CD4-positive, alpha-beta T cell (primary cell): ENCODE data around the gene PPP1R1C. TPM values are rescaled to one million over a fixed set of nuclear protein-coding genes. Genes with fewer than 3 reads are reported as not detected.

ENCODE experiments used
- ATAC-seq: fragments of 200-7000 bp; cut with Tn5 transposase; one replicate; pipeline ENCODE4 v1.10.0; 2022; ENCODE audit warnings: mild to moderate bottlenecking; ENCODE audit not compliant: poor library complexity
- CTCF ChIA-PET: fragments of 350-600 bp; sonication (Branson Sonifier 250); formaldehyde crosslinking; loops from one replicate; lab custom pipeline; 2021; ENCODE audit warnings: antibody characterized with exemption, inconsistent platforms; lab: Charles Lee
- POLR2A ChIA-PET: fragments of 350-600 bp; sonication (Branson Sonifier 250); formaldehyde crosslinking; loops from one replicate; lab custom pipeline; 2021; ENCODE audit warnings: antibody characterized with exemption, inconsistent platforms; lab: Charles Lee
- DNase-seq, 14 experiments: peaks; one replicate each; pipeline ENCODE4 v3.0.0-alpha.2; 2013 to 2020; ENCODE audit warnings: mixed read lengths in 2 of 14
- H3K27ac ChIP-seq, 2 donors: one replicate each; pipeline versions ENCODE4 v1.5.1 to v1.7.0; 2013; ENCODE audit warnings: low read length in 2 of 2, low read depth in 1 of 2, mild to moderate bottlenecking in 1 of 2
- H3K27me3 ChIP-seq, 2 experiments: 1 replicate in 1 of 2; 2 replicates in 1 of 2; pipeline versions ENCODE4 v1.6.1 to v1.7.0; 2013; ENCODE audit warnings: low read length in 2 of 2, control low read depth in 1 of 2, mild to moderate bottlenecking in 1 of 2, moderate library complexity in 1 of 2; ENCODE audit not compliant: insufficient read depth in 2 of 2, control insufficient read depth in 1 of 2
- H3K36me3 ChIP-seq: one replicate; pipeline ENCODE4 v1.6.1; 2013; ENCODE audit warnings: low read length, control low read depth; ENCODE audit not compliant: insufficient read depth
- H3K4me1 ChIP-seq: one replicate; pipeline ENCODE4 v1.6.1; 2013; ENCODE audit warnings: low read length, control low read depth; ENCODE audit not compliant: insufficient read depth
- H3K4me3 ChIP-seq: one replicate; pipeline ENCODE4 v1.5.1; 2013; ENCODE audit warnings: mild to moderate bottlenecking, low read length, moderate library complexity
- H3K9me3 ChIP-seq, 2 experiments: 1 replicate in 1 of 2; 2 replicates in 1 of 2; pipeline versions ENCODE4 v1.6.1 to v1.7.0; 2013; ENCODE audit warnings: low read length in 2 of 2, mild to moderate bottlenecking in 2 of 2, control low read depth in 1 of 2, moderate library complexity in 1 of 2; ENCODE audit not compliant: control insufficient read depth in 1 of 2, insufficient read depth in 1 of 2
- H3K27ac Mint-ChIP-seq: one replicate; pipeline ENCODE4 v1.8.0; 2020; ENCODE audit warnings: mixed read lengths
- H3K27me3 Mint-ChIP-seq: one replicate; pipeline ENCODE4 v1.8.0; 2021; ENCODE audit warnings: mixed read lengths
- H3K36me3 Mint-ChIP-seq: one replicate; pipeline ENCODE4 v1.8.0; 2021; ENCODE audit warnings: low read depth, mixed read lengths
- H3K4me1 Mint-ChIP-seq: one replicate; pipeline ENCODE4 v1.8.0; 2021; ENCODE audit warnings: low read depth, mixed read lengths
- H3K4me3 Mint-ChIP-seq: one replicate; pipeline ENCODE4 v1.8.0; 2020; ENCODE audit warnings: mild to moderate bottlenecking, mixed read lengths
- H3K9me3 Mint-ChIP-seq: one replicate; pipeline ENCODE4 v1.8.0; 2020; ENCODE audit warnings: mixed read lengths
- intact Hi-C, 2 experiments: fragments of 100-400 bp; cut with DNase I in 1 of 2; cut with micrococcal nuclease in 1 of 2; formaldehyde crosslinking; loops; one replicate each; pipeline versions ENCODE4 v1.15.1 to v1.9.0; 2023 to 2025; cut with DNase I, micrococcal nuclease
- total RNA-seq, 174 experiments: library from RNA in 2 of 174; stranded (reverse) in 2 of 174; gene quantifications; one replicate each; pipeline ENCODE4 v1.2.3 and lab custom pipeline; 2021 to 2026
- TF ChIP-seq, protein P1 (sequence below): fragments of 200-600 bp; IDR thresholded peaks from one replicate; pipeline ENCODE4 v1.8.0; 2022; ENCODE audit warnings: antibody characterized with exemption, mild to moderate bottlenecking

Gene PPP1R1C
- total RNA-seq, 2 experiments from 2014 or later: not detected

DNA sequence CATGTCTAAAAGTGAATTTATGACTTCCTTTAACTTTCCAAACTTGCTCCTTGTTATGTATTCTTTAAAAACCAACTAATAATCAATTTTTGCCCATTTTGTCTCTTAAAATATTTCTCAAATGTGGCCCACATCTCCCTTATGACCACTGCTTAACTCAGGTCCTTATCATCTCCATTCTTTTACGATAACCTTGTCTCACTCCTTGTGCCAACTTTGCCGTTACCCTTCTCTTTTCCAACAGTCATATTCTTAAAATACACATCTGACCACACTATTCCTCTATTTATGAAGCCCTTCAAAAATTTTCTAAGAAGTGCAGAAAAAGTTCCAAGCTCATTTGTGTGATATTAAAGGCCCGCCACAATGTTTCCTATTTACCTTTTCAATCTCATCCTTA, 47.8 kb downstream of the PPP1R1C start:
- intact Hi-C loops: no loop called here
- DNase-seq: no peak
- no peaks in the 10 kb centered on the region for H3K4me1 Mint-ChIP-seq
- TF ChIP-seq, protein P1, sequence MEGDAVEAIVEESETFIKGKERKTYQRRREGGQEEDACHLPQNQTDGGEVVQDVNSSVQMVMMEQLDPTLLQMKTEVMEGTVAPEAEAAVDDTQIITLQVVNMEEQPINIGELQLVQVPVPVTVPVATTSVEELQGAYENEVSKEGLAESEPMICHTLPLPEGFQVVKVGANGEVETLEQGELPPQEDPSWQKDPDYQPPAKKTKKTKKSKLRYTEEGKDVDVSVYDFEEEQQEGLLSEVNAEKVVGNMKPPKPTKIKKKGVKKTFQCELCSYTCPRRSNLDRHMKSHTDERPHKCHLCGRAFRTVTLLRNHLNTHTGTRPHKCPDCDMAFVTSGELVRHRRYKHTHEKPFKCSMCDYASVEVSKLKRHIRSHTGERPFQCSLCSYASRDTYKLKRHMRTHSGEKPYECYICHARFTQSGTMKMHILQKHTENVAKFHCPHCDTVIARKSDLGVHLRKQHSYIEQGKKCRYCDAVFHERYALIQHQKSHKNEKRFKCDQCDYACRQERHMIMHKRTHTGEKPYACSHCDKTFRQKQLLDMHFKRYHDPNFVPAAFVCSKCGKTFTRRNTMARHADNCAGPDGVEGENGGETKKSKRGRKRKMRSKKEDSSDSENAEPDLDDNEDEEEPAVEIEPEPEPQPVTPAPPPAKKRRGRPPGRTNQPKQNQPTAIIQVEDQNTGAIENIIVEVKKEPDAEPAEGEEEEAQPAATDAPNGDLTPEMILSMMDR: no peak
- no peak overlapping the region for H3K27ac ChIP-seq
- ChIA-PET POLR2A (no interaction called here), CTCF (no interaction called here)
- H3K4me1 ChIP-seq: no peaks in the 10 kb centered on the region
- no peaks in the 10 kb centered on the region for H3K27me3 Mint-ChIP-seq
- ATAC-seq: no peak
- no peaks in the 10 kb centered on the region for H3K9me3 Mint-ChIP-seq
- no peak overlapping the region for H3K27ac Mint-ChIP-seq
- H3K4me3 Mint-ChIP-seq: no peak overlapping the region
- H3K9me3 ChIP-seq: no peaks in the 10 kb centered on the region
- H3K27me3 ChIP-seq: no peaks in the 10 kb centered on the region
- no peak overlapping the region for H3K4me3 ChIP-seq
- no peaks in the 10 kb centered on the region for H3K36me3 ChIP-seq
- no peaks in the 10 kb centered on the region for H3K36me3 Mint-ChIP-seq

DNA sequence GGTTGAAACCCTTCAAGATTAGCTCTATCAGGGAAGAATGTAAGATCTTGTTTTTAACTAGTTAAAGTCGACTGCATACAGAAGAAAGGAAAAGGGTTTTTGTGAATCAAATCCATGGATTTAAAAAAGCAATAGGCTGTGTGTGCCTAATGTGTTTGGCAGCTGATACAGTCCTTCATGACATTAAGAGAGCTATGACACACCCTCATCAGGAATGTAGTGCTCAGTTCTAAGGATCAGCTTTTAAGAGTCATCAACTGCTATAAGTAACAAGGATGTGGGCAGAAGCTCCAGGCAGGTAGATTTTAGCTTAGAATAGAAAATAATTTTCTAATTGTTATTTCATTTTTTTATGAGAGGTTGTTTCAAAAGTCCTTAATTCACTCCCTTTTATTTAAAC, 52.9 kb downstream of the PPP1R1C start:
- CTCF ChIA-PET: no interaction called here
- no peak for ATAC-seq
- no peak overlapping the region for H3K27ac Mint-ChIP-seq

DNA sequence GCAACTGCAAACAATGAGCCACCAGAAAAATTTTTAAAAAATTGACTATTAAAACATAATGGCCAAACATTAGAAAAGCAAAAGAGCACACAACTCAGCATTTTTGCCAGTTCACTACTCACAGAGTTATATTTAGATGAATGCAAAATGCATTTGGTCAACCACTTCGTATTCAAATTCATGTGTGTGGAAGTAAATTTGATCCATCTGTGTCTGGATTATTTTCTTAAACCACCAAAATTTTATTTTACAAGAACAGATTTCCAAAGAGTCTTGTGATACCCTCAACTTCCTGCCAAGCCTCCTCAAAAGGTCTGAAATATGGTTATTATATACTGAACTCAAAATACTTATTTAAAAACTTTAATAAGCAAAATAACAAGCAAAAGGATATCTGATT, 57.4 kb downstream of the PPP1R1C start:
- H3K9me3 ChIP-seq: no peaks in the 10 kb centered on the region
- H3K27ac Mint-ChIP-seq: no peak overlapping the region
- H3K27me3 ChIP-seq: no peaks in the 10 kb centered on the region
- no peaks in the 10 kb centered on the region for H3K27me3 Mint-ChIP-seq
- no peaks in the 10 kb centered on the region for H3K36me3 ChIP-seq
- TF ChIP-seq, protein P1: no peak
- H3K27ac ChIP-seq: no peak overlapping the region
- POLR2A ChIA-PET: no interaction called here
- CTCF ChIA-PET: no interaction called here
- intact Hi-C loops: no loop called here
- H3K4me3 Mint-ChIP-seq: no peak overlapping the region
- H3K4me1 ChIP-seq: no peaks in the 10 kb centered on the region
- no peak overlapping the region for H3K4me3 ChIP-seq
- H3K9me3 Mint-ChIP-seq: no peaks in the 10 kb centered on the region
- no peak for DNase-seq
- H3K36me3 Mint-ChIP-seq: no peaks in the 10 kb centered on the region
- no peaks in the 10 kb centered on the region for H3K4me1 Mint-ChIP-seq
- ATAC-seq: no peak

More for the DNA sequence above, 52.9 kb downstream of the PPP1R1C start:
- no peak overlapping the region for H3K4me3 ChIP-seq
- H3K27me3 ChIP-seq: no peaks in the 10 kb centered on the region
- H3K9me3 ChIP-seq: no peaks in the 10 kb centered on the region
- no peak overlapping the region for H3K27ac ChIP-seq
- Mint-ChIP-seq H3K4me1 (no peaks in the 10 kb centered on the region), H3K36me3 (no peaks in the 10 kb centered on the region), H3K4me3 (no peak overlapping the region), H3K27me3 (no peaks in the 10 kb centered on the region), H3K9me3 (no peaks in the 10 kb centered on the region)
- DNase-seq: no peak
- POLR2A ChIA-PET: no interaction called here
- H3K4me1 ChIP-seq: no peaks in the 10 kb centered on the region
- no peaks in the 10 kb centered on the region for H3K36me3 ChIP-seq
- TF ChIP-seq, protein P1: no peak
- intact Hi-C loops: no loop called here
